ENCODE results near the gene THRB. TPM values are rescaled to one million over a fixed set of nuclear protein-coding genes. Genes with fewer than 3 reads are reported as not detected.
"Not testable (repeated sequence)": the region's sequence is repeated elsewhere in the genome, so short reads cannot be mapped to it uniquely, and the experiment has no call there.

THRB gene
- total RNA-seq, 1 donor from 2014 or later: 0.34 TPM

- no peak for DNase-seq
These were observed 48.6 kb downstream of the THRB start for GRCh38 chr3:24446032-24446431.

GRCh38 chr3:24443476-24443875 lies 51.2 kb downstream of the THRB start:
- no peak for DNase-seq

GRCh38 chr3:24440760-24441464 lies 53.7 kb downstream of the THRB start:
- no peak for DNase-seq

GRCh38 chr3:24439021-24439420 lies 55.6 kb downstream of the THRB start:
- no peak for DNase-seq

- DNase-seq: no peak
These were observed 57.3 kb downstream of the THRB start for GRCh38 chr3:24437326-24437725.

GRCh38 chr3:24435584-24435983 lies 59.1 kb downstream of the THRB start:
- DNase-seq: no peak

- no peak for DNase-seq
These were observed 60.0 kb downstream of the THRB start for GRCh38 chr3:24434651-24435050.

GRCh38 chr3:24433838-24434591 lies 60.6 kb downstream of the THRB start:
- no peak for DNase-seq

GRCh38 chr3:24432989-24433388 lies 61.7 kb downstream of the THRB start:
- no peak for DNase-seq

- DNase-seq: no peak
These were observed 66.2 kb downstream of the THRB start for GRCh38 chr3:24428481-24428880.

- no peak for DNase-seq
These were observed 67.8 kb downstream of the THRB start for GRCh38 chr3:24426896-24427295.

- not testable (repeated sequence) for DNase-seq
These were observed 73.8 kb downstream of the THRB start for GRCh38 chr3:24420829-24421228.

GRCh38 chr3:24420224-24420623 lies 74.4 kb downstream of the THRB start:
- no peak for DNase-seq

GRCh38 chr3:24419067-24419791 lies 75.4 kb downstream of the THRB start:
- no peak for DNase-seq

- no peak for DNase-seq
These were observed 76.9 kb downstream of the THRB start for GRCh38 chr3:24417730-24418129.

GRCh38 chr3:24416224-24416623 lies 78.4 kb downstream of the THRB start:
- no peak for DNase-seq

GRCh38 chr3:24415824-24416223 lies 78.8 kb downstream of the THRB start:
- no peak for DNase-seq

- DNase-seq: not testable (repeated sequence)
These were observed 81.0 kb downstream of the THRB start for GRCh38 chr3:24413662-24414061.

GRCh38 chr3:24410860-24411259 lies 83.8 kb downstream of the THRB start:
- DNase-seq: no peak

GRCh38 chr3:24407980-24408680 lies 86.5 kb downstream of the THRB start:
- DNase-seq: no peak

- DNase-seq: no peak
These were observed 87.8 kb downstream of the THRB start for GRCh38 chr3:24406900-24407299.

- no peak for DNase-seq
These were observed 89.6 kb downstream of the THRB start for GRCh38 chr3:24405057-24405456.

GRCh38 chr3:24401811-24402185 lies 92.9 kb downstream of the THRB start:
- DNase-seq: no peak

Data from dermis blood vessel endothelial cell (primary cell).